PC-3 (cell line): ENCODE measurements around the gene KRT73. TPM values are rescaled to one million over a fixed set of nuclear protein-coding genes. Genes with fewer than 3 reads are reported as not detected.

Experiments
- ATAC-seq: fragments of 200-7000 bp; cut with Tn5 transposase; 2 replicates; pipeline ENCODE4 v1.9.1; 2020; ENCODE audit warnings: mild to moderate bottlenecking, moderate library complexity
- BruUV-seq: library from RNA; stranded (reverse); fragments of 400-500 nt; replicated peaks from 2 replicates; lab custom pipeline; 2021; lab: Mats Ljungman, UMichigan
- CTCF ChIA-PET: fragments of 300-600 bp; sonication (Branson Sonifier 250); formaldehyde crosslinking; loops from one replicate; lab custom pipeline; 2022; ENCODE audit warnings: antibody characterized with exemption; lab: Charles Lee
- POLR2A ChIA-PET: fragments of 300-600 bp; sonication (Branson Sonifier 250); formaldehyde crosslinking; loops from one replicate; lab custom pipeline; 2022; ENCODE audit warnings: antibody characterized with exemption; ENCODE audit not compliant: unreplicated experiment; lab: Charles Lee
- DNase-seq: peaks from one replicate; pipeline ENCODE4 v3.0.0-alpha.2; 2015
- H2AFZ ChIP-seq: fragments of 300-600 bp; sonication (generic); 2 replicates; pipeline ENCODE4 v1.6.0; 2016; ENCODE audit warnings: antibody characterized with exemption, low read length
- H3F3A ChIP-seq: fragments of 300-600 bp; sonication (generic); one replicate; pipeline ENCODE4 v1.6.0; 2017; ENCODE audit warnings: antibody characterized with exemption, low read length, control low read depth, mild to moderate bottlenecking; ENCODE audit not compliant: unreplicated experiment
- H3K27ac ChIP-seq: fragments of 300-600 bp; sonication (generic); 2 replicates; pipeline ENCODE4 v1.5.1; 2016; ENCODE audit warnings: mild to moderate bottlenecking, low read length
- H3K27me3 ChIP-seq: fragments of 300-600 bp; sonication (generic); 2 replicates; pipeline ENCODE4 v1.6.1; 2016; ENCODE audit warnings: low read length, mixed read lengths
- H3K36me3 ChIP-seq: fragments of 300-600 bp; sonication (generic); 2 replicates; pipeline ENCODE4 v1.6.1; 2016; ENCODE audit warnings: low read depth, mixed run types, low read length, mixed read lengths
- H3K4me1 ChIP-seq: fragments of 300-600 bp; sonication (generic); 2 replicates; pipeline ENCODE4 v1.5.1; 2016; ENCODE audit warnings: low read length; ENCODE audit not compliant: insufficient read depth
- H3K4me2 ChIP-seq: fragments of 300-600 bp; sonication (generic); 2 replicates; pipeline ENCODE4 v1.6.0; 2016; ENCODE audit warnings: low read length
- H3K4me3 ChIP-seq: fragments of 300-600 bp; sonication (generic); 2 replicates; pipeline ENCODE4 v1.5.1; 2016; ENCODE audit warnings: mild to moderate bottlenecking, low read length, mixed read lengths
- H3K79me2 ChIP-seq: fragments of 300-600 bp; sonication (generic); 2 replicates; pipeline ENCODE4 v1.6.1; 2017; ENCODE audit warnings: low read length, mixed read lengths
- H3K9ac ChIP-seq: fragments of 300-600 bp; sonication (generic); 2 replicates; pipeline ENCODE4 v1.6.0; 2016; ENCODE audit warnings: mild to moderate bottlenecking, low read length
- H3K9me2 ChIP-seq: fragments of 300-600 bp; sonication (generic); replicated peaks from 2 replicates; pipeline ENCODE4 v1.6.1; 2016; ENCODE audit warnings: mixed run types, low read length, mixed read lengths
- H3K9me3 ChIP-seq: fragments of 300-600 bp; sonication (generic); 2 replicates; pipeline ENCODE4 v1.6.1; 2016; ENCODE audit warnings: low read length, mixed read lengths
- H4K20me1 ChIP-seq: fragments of 300-600 bp; sonication (generic); 2 replicates; pipeline ENCODE4 v1.6.1; 2016; ENCODE audit warnings: low read length, mixed read lengths
- CTCF ChIP-seq: fragments of 300-600 bp; sonication (generic); conservative IDR thresholded peaks from 2 replicates; pipeline ENCODE4 v1.5.1; 2017; ENCODE audit warnings: antibody characterized with exemption, low read depth, mild to moderate bottlenecking, low read length
- EZH2 ChIP-seq: fragments of 300-600 bp; sonication (generic); IDR thresholded peaks from one replicate; pipeline ENCODE4 v1.6.1; 2017; ENCODE audit warnings: antibody characterized with exemption, mild to moderate bottlenecking, low read length; ENCODE audit not compliant: unreplicated experiment
- EZH2phosphoT487 ChIP-seq: fragments of 300-600 bp; sonication (generic); IDR thresholded peaks from 2 replicates; pipeline ENCODE4 v1.6.1; 2018; ENCODE audit warnings: mild to moderate bottlenecking, antibody characterized with exemption, low read length, borderline replicate concordance
- intact Hi-C: fragments of 100-400 bp; cut with micrococcal nuclease; formaldehyde crosslinking; loops from 2 replicates; pipeline ENCODE4 v1.9.0; 2023
- total RNA-seq: library from RNA; depleted of rRNA; stranded (reverse); fragments of >200 nt; gene quantifications from 2 replicates; pipeline ENCODE4 v1.2.3, GENCODE V29; 2014

Gene KRT73
- total RNA-seq, 1 experiment from 2014 or later = not detected

DNA sequence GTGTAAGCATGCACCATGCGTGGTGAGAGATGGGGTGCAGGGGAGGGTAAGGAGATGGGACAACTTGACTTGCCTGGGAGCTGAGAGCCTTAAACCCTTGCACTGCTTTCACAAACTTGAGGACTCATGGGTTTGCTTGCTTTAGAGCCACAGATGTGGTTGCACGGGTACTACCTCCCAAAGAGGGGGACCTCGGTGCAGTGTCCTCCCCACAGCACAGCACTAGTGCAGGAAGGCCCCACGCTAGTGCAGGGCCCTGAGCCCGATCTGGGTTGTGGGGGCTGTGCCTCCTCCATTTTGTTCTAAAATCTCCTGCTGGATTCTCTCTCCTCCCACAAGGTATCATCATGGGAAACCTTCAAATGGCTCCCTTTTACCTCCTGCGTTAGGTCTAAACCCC is 28.3 kb downstream of the KRT73 start:
- TF ChIP-seq CTCF (no peak), EZH2phosphoT487 (no peak), EZH2 (no peak)
- intact Hi-C loops = no loop called here
- Histone ChIP-seq H3K9me3 (no peaks in the 10 kb centered on the region), H3K4me1 (no peaks in the 10 kb centered on the region), H3K4me3 (no peak overlapping the region), H2AFZ (no peak overlapping the region), H3K27ac (no peak overlapping the region), H3K36me3 (no peaks in the 10 kb centered on the region), H3K9me2 (no peaks in the 10 kb centered on the region), H3K27me3 (no peaks in the 10 kb centered on the region), H4K20me1 (no peaks in the 10 kb centered on the region), H3F3A (no peaks in the 10 kb centered on the region), H3K79me2 (no peaks in the 10 kb centered on the region), H3K4me2 (no peak overlapping the region), H3K9ac (no peak overlapping the region)
- no TSS peak for BruUV-seq
- ChIA-PET POLR2A (no interaction called here), CTCF (no interaction called here)
- ATAC-seq = no peak
- DNase-seq = no peak

- no peak for ATAC-seq
- no peak for DNase-seq
- Histone ChIP-seq H3K27ac (no peak overlapping the region), H3K9me2 (no peaks in the 10 kb centered on the region), H3K27me3 (no peaks in the 10 kb centered on the region), H3K4me3 (no peak overlapping the region), H3K9ac (no peak overlapping the region), H3F3A (no peaks in the 10 kb centered on the region), H4K20me1 (no peaks in the 10 kb centered on the region), H3K36me3 (no peaks in the 10 kb centered on the region), H2AFZ (no peak overlapping the region), H3K4me2 (no peak overlapping the region), H3K79me2 (no peaks in the 10 kb centered on the region), H3K4me1 (no peaks in the 10 kb centered on the region; the same call in 1 of the 2 replicates), H3K9me3 (no peaks in the 10 kb centered on the region)
- TF ChIP-seq EZH2 = no peak
- no peak for TF ChIP-seq EZH2phosphoT487
- BruUV-seq = no TSS peak
- POLR2A ChIA-PET = no interaction called here
- CTCF ChIA-PET = no interaction called here
- intact Hi-C loops = loop anchor here (10.0 kb wide), 1 partner anchor 397 kb away; no protein-coding TSS in a partner anchor
These were observed 30.8 kb downstream of the KRT73 start for GRCh38 chr12:52587563-52587962.

GRCh38 chr12:52585946-52586345 is 32.4 kb downstream of the KRT73 start:
- Histone ChIP-seq H3K9ac (no peak overlapping the region), H2AFZ (no peak overlapping the region), H3K9me3 (no peaks in the 10 kb centered on the region), H4K20me1 (no peaks in the 10 kb centered on the region), H3K79me2 (no peaks in the 10 kb centered on the region), H3K4me2 (no peak overlapping the region), H3F3A (no peaks in the 10 kb centered on the region), H3K27ac (no peak overlapping the region), H3K27me3 (no peaks in the 10 kb centered on the region), H3K36me3 (no peaks in the 10 kb centered on the region), H3K9me2 (no peaks in the 10 kb centered on the region), H3K4me3 (no peak overlapping the region), H3K4me1 (peaks cover 8% of the 10 kb centered on the region; the same call in 1 of the 2 replicates)
- no TSS peak for BruUV-seq
- ChIA-PET CTCF (no interaction called here), POLR2A (no interaction called here)
- no peak for TF ChIP-seq EZH2phosphoT487
- TF ChIP-seq CTCF = no peak
- TF ChIP-seq EZH2 = no peak
- intact Hi-C loops = loop anchor here (10.0 kb wide), 1 partner anchor 399 kb away; no protein-coding TSS in a partner anchor
- ATAC-seq (no peak), DNase-seq (no peak)
